ENCODE results near the gene HMX1.

The HMX1 gene

DNA sequence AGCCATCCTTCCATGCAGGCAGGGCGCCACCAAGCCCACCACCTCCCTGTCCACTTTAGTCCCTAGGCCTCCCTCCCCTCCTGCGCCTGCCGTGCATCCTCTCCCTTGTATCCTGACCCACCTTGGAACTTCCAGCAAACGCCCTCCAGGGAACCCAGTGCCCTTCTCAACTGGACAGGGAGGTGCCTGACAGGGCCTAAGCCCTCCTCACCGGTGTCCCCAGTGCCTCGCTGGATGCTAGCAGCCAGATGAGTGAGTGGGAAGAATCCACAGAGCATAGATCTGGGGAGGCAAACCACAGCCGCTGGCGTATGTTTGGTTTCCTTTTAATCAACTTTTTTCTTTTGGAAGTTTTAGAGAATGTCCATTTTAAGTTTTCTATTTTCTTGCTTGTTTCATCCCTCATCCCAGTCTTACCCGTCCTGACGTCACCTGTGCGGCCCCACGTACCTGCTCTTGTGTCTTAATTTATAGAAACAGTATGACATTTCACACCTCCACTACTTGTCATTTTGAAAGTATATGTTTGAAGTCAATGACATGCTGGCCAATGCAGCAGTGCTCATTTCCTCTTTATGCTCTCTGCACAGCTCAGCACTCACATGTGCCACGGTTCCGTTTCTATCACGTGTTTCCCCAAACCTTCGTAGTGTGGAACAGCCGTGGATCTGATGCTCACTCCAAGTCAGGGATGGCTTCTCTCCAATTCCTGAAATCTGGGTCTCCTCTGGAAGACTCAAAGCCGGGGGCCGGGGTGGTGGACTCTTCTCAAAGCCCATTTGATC is 3.4 kb upstream of the HMX1 start:
- TF ChIP-seq, protein P1, sequence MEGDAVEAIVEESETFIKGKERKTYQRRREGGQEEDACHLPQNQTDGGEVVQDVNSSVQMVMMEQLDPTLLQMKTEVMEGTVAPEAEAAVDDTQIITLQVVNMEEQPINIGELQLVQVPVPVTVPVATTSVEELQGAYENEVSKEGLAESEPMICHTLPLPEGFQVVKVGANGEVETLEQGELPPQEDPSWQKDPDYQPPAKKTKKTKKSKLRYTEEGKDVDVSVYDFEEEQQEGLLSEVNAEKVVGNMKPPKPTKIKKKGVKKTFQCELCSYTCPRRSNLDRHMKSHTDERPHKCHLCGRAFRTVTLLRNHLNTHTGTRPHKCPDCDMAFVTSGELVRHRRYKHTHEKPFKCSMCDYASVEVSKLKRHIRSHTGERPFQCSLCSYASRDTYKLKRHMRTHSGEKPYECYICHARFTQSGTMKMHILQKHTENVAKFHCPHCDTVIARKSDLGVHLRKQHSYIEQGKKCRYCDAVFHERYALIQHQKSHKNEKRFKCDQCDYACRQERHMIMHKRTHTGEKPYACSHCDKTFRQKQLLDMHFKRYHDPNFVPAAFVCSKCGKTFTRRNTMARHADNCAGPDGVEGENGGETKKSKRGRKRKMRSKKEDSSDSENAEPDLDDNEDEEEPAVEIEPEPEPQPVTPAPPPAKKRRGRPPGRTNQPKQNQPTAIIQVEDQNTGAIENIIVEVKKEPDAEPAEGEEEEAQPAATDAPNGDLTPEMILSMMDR (IDR thresholded peaks at IDR 0.05; ENCODE audit: low read depth, low read length, missing control alignments): no peak
- H3K4me3 ChIP-seq (replicated peaks; ENCODE audit: low read depth, low read length): no peak overlapping the region
- no peak for DNase-seq (ENCODE audit: extremely low read depth, low read depth)

DNA sequence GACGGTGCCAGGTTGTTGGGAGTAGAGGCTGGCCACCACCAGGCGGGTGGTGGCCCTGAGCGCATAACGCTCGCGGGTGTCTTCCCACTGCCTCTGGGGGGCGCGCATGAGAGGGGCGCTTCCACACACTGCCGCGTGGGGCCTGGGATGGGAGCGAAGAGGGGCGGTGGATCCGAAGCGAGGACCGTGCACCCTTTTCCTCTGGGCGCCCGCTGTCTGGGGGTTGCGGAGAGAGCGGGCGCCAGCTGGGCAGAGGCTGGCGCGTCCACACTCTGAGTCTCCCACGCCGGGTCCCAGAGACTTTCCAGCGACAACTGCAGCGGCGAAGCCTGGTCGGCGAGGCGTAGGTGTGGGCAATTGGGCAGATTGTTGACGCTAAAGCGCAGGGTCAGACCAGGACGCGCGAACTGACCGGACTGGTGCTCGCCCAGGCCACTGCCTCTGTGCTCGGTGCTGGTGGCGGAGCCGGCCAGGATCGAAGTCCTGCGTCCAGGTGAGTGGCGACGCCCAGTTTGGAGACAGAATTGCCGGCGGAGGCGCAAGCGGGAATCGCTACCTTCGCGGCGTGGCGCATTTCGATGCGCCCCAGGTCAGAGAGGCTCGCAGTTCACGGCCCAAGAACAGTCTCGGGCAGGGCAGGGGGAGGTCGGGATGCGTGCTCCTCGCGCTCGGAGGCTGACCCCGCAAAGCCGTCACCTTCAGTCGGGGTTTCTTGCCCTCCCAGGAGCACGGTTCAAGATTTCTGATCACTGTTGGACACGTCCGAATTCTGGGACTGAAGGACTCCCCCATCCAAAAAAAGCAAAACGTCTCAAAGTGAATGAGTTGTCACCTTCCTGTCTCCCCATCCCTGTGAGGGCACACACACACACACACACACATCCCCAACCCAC is 2.6 kb upstream of the HMX1 start:
- no peak overlapping the region for H3K4me3 ChIP-seq (replicated peaks; ENCODE audit: low read depth, low read length)
- TF ChIP-seq, protein P1 (IDR thresholded peaks at IDR 0.05; ENCODE audit: low read depth, low read length, missing control alignments): no peak
- no peak for DNase-seq (ENCODE audit: extremely low read depth, low read depth)

DNA sequence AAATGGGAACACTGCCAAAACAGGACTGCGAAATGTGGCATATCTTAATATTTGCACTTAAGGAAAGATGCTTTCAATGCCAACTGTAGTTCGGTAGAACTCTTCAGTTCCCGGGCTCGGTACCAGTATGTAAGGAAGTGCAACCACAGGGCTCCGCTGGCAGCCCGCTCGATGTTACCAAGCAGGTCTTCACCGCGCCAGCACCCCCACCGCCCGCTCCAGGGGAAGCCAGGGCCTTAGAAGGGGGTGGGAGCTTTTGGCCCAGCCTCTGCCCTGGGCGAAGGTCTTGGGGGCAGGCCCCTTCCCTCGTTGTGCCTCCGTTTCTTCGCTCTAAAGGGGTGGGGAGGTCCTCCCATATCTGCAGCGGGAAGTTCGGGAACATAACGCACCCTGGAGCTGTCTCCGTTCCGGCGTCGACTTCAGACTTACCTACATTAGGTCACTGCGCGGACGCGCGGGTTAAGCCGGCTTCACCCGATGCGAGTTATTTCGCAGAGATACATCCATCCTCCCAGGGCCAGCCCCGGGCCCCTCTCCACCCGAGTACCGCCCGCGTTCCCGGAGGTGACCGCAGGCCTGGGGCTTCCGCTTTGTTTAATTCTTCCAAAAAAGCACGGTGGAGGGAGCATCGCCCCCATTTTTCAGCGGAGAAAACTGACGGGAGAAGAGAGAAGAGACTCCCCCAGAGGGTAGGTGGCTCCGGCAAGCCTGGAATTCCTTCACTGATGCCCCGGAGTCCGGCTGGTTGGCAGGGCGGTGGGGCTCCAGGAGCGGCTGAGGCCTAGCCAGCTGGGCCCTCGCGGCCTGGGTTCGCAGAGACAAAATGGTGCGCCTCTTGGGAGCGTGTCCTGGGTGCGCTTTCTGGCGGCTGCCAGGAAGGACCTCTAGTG is 1.0 kb upstream of the HMX1 start:
- DNase-seq (ENCODE audit: extremely low read depth, low read depth): no peak
- H3K4me3 ChIP-seq (replicated peaks; ENCODE audit: low read depth, low read length): no peak overlapping the region
- TF ChIP-seq, protein P1 (IDR thresholded peaks at IDR 0.05; ENCODE audit: low read depth, low read length, missing control alignments): no peak

DNA sequence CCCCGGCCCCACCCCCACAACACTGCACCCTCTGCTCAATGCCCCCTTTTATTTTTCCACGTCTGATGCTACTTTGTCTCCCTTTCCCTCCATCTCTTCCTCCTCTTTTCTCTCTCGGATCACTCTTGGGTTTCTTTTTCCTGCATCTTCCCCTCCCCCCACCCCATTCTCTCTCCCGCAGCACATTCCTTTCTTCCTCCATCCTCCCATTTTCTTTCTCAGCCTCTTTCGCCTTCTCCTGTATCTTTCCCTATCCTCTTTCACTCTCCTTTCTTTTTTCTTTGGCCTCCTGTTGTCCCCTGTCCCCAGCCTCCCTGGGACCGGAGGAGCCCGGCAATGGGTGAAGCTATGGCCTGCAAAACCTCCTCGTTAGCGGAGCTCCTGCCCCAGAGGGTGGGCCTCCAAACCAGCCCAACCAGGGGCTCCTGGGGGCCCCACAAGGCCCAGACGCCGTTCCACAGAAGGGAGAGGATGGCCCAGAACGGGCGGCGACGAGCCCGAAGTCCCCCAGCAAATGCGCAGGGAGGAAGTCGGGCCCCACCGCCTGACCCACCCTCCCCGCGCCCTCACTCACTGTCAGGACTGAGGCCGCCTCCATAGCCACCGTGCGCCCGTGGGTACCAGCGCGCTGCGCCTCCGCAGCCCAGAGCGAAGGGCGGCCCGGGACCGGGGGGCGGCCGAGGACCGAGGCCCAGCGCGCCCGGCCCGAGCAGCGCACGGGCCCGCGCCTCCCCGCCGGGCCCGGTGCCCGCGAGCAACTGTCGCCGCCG is 807 bp downstream of the HMX1 start:
- TF ChIP-seq, protein P1 (IDR thresholded peaks at IDR 0.05; ENCODE audit: low read depth, low read length, missing control alignments): no peak
- no peak overlapping the region for H3K4me3 ChIP-seq (replicated peaks; ENCODE audit: low read depth, low read length)
- DNase-seq (ENCODE audit: extremely low read depth, low read depth): no peak

DNA sequence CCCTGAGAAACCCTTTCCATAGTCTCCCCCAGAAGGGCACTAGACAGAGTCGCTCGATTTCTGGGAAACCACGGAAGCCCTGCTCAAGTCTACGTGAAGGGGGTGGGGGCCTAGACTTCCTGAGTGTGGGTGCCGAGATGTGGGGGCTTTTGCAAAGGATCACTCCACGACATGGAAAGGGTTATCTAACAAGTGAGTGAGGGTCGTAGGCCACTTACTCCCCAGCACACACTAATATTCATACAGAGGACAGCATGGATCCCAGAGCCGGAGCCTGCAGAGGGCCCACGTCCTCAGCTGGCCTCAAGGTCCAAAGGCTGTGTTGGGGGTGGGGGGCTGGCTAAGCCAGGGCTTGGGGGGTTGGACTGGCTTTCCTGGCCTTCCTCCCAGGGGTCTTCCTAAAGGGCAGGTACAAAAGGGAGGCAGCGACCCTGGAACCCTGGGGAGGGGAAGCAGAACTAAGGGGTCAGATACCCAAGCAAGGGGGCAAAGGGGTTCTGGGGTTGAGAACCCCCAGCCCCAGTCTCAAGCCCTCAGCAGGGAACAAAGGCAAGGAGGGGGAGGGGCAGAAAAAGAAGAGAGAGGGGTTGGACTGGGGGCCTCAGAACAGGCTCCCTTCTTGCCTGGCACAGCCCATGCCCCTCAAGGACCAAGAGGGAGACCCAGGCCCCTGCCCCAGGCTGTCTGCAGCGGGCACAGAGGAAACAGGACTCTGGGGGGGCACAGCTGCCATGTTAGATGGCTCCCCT is 1.6 kb downstream of the HMX1 start:
- TF ChIP-seq, protein P1 (IDR thresholded peaks at IDR 0.05; ENCODE audit: low read depth, low read length, missing control alignments): no peak
- no peak overlapping the region for H3K4me3 ChIP-seq (replicated peaks; ENCODE audit: low read depth, low read length)
- DNase-seq (ENCODE audit: extremely low read depth, low read depth): no peak
